ENCODE measurements around the gene ZNF12. TPM values are rescaled to one million over a fixed set of nuclear protein-coding genes. Genes with fewer than 3 reads are reported as not detected.
"Not testable (repeated sequence)": the region's sequence is repeated elsewhere in the genome, so short reads cannot be mapped to it uniquely, and the experiment has no call there.

Gene ZNF12
- total and polyA plus RNA-seq, 2 donors, result 21.5 to 24.7 TPM

GRCh38 chr7:6729492-6730342 is 23.0 kb upstream of the ZNF12 start:
- Histone ChIP-seq H3K4me3 (ENCODE audit: low read length in 2 of 2) (peak overlapping the region; percentile 69 to 99), H3K36me3 (ENCODE audit: control insufficient read depth in 2 of 2, insufficient read depth in 2 of 2, low read length in 1 of 2) (peaks cover 13 to 15% of the 10 kb centered on the region in 2 donors), H3K9me3 (ENCODE audit: control insufficient read depth in 2 of 2, insufficient read depth in 1 of 2, low read length in 1 of 2) (peaks cover 0 to 2% of the 10 kb centered on the region in 2 donors), H3K27ac (ENCODE audit: low read depth in 1 of 2, low read length in 1 of 2) (peak overlapping the region; percentile 7 to 89), H3K4me1 (ENCODE audit: control insufficient read depth in 2 of 2, insufficient read depth in 2 of 2, low read length in 2 of 2) (peaks cover 5 to 8% of the 10 kb centered on the region in 2 donors), H3K27me3 (ENCODE audit: control insufficient read depth in 2 of 2, insufficient read depth in 1 of 2, low read length in 1 of 2) (no peaks in the 10 kb centered on the region)
- WGBS, result 2% methylated on average over 66 of the region's 66 CpGs
- DNase-seq (ENCODE audit: low read depth in 6 of 9, low spot score in 9 of 9), result peak; percentile 70 to 92 (median 84)

- H3K9me3 ChIP-seq (ENCODE audit: control insufficient read depth in 2 of 2, insufficient read depth in 1 of 2, low read length in 1 of 2); H3K27me3 ChIP-seq (ENCODE audit: control insufficient read depth in 2 of 2, insufficient read depth in 1 of 2, low read length in 1 of 2); H3K4me1 ChIP-seq (ENCODE audit: control insufficient read depth in 2 of 2, insufficient read depth in 2 of 2, low read length in 2 of 2); DNase-seq (ENCODE audit: low read depth in 6 of 9, low spot score in 9 of 9): not testable (repeated sequence)
- Histone ChIP-seq H3K4me3 (ENCODE audit: low read length in 2 of 2) (peak overlapping the region; percentile 69 to 99), H3K36me3 (ENCODE audit: control insufficient read depth in 2 of 2, insufficient read depth in 2 of 2, low read length in 1 of 2) (peaks cover 11 to 13% of the 10 kb centered on the region in 2 donors), H3K27ac (ENCODE audit: low read depth in 1 of 2, low read length in 1 of 2) (peak overlapping the region in 1 of 2 donors; percentile 89)
- WGBS, result 67% methylated on average over 29 of the region's 29 CpGs
Measured at GRCh38 chr7:6728893-6729491, 22.2 kb upstream of the ZNF12 start.

- Histone ChIP-seq H3K4me3 (ENCODE audit: low read length in 2 of 2) (no peak overlapping the region), H3K27ac (ENCODE audit: low read depth in 1 of 2, low read length in 1 of 2) (no peak overlapping the region), H3K4me1 (ENCODE audit: control insufficient read depth in 2 of 2, insufficient read depth in 2 of 2, low read length in 2 of 2) (peaks cover 5 to 8% of the 10 kb centered on the region in 2 donors), H3K27me3 (ENCODE audit: control insufficient read depth in 2 of 2, insufficient read depth in 1 of 2, low read length in 1 of 2) (no peaks in the 10 kb centered on the region), H3K36me3 (ENCODE audit: control insufficient read depth in 2 of 2, insufficient read depth in 2 of 2, low read length in 1 of 2) (peaks cover 3% of the 10 kb centered on the region in 2 donors), H3K9me3 (ENCODE audit: control insufficient read depth in 2 of 2, insufficient read depth in 1 of 2, low read length in 1 of 2) (peaks cover 0 to 2% of the 10 kb centered on the region in 2 donors)
- 97% methylated on average over 3 of the region's 3 CpGs for WGBS
- no peak for DNase-seq (ENCODE audit: low read depth in 6 of 9, low spot score in 9 of 9)
Measured at GRCh38 chr7:6727663-6728062, 20.9 kb upstream of the ZNF12 start.

GRCh38 chr7:6726341-6726740 is 19.6 kb upstream of the ZNF12 start:
- WGBS, result 96% methylated on average over 5 of the region's 5 CpGs

GRCh38 chr7:6725003-6725402 is 18.3 kb upstream of the ZNF12 start:
- Histone ChIP-seq H3K9me3 (ENCODE audit: control insufficient read depth in 2 of 2, insufficient read depth in 1 of 2, low read length in 1 of 2) (peaks cover 0 to 2% of the 10 kb centered on the region in 2 donors), H3K36me3 (ENCODE audit: control insufficient read depth in 2 of 2, insufficient read depth in 2 of 2, low read length in 1 of 2) (no peaks in the 10 kb centered on the region), H3K27me3 (ENCODE audit: control insufficient read depth in 2 of 2, insufficient read depth in 1 of 2, low read length in 1 of 2) (no peaks in the 10 kb centered on the region), H3K4me3 (ENCODE audit: low read length in 2 of 2) (no peak overlapping the region), H3K27ac (ENCODE audit: low read depth in 1 of 2, low read length in 1 of 2) (no peak overlapping the region), H3K4me1 (ENCODE audit: control insufficient read depth in 2 of 2, insufficient read depth in 2 of 2, low read length in 2 of 2) (peaks cover 2 to 5% of the 10 kb centered on the region in 2 donors)
- DNase-seq (ENCODE audit: low read depth in 6 of 9, low spot score in 9 of 9), result peak in 1 of 9 donors; percentile 37
- 23% methylated on average over 10 of the region's 10 CpGs for WGBS

More at GRCh38 chr7:6726341-6726740, 19.6 kb upstream of the ZNF12 start:
- H3K27ac ChIP-seq (ENCODE audit: low read depth in 1 of 2, low read length in 1 of 2); H3K27me3 ChIP-seq (ENCODE audit: control insufficient read depth in 2 of 2, insufficient read depth in 1 of 2, low read length in 1 of 2); H3K4me3 ChIP-seq (ENCODE audit: low read length in 2 of 2); H3K9me3 ChIP-seq (ENCODE audit: control insufficient read depth in 2 of 2, insufficient read depth in 1 of 2, low read length in 1 of 2); H3K36me3 ChIP-seq (ENCODE audit: control insufficient read depth in 2 of 2, insufficient read depth in 2 of 2, low read length in 1 of 2); H3K4me1 ChIP-seq (ENCODE audit: control insufficient read depth in 2 of 2, insufficient read depth in 2 of 2, low read length in 2 of 2); DNase-seq (ENCODE audit: low read depth in 6 of 9, low spot score in 9 of 9): not testable (repeated sequence)

- not testable (repeated sequence) for H3K27me3 ChIP-seq (ENCODE audit: control insufficient read depth in 2 of 2, insufficient read depth in 1 of 2, low read length in 1 of 2); H3K4me1 ChIP-seq (ENCODE audit: control insufficient read depth in 2 of 2, insufficient read depth in 2 of 2, low read length in 2 of 2); DNase-seq (ENCODE audit: low read depth in 6 of 9, low spot score in 9 of 9); H3K4me3 ChIP-seq (ENCODE audit: low read length in 2 of 2); H3K36me3 ChIP-seq (ENCODE audit: control insufficient read depth in 2 of 2, insufficient read depth in 2 of 2, low read length in 1 of 2); H3K27ac ChIP-seq (ENCODE audit: low read depth in 1 of 2, low read length in 1 of 2); H3K9me3 ChIP-seq (ENCODE audit: control insufficient read depth in 2 of 2, insufficient read depth in 1 of 2, low read length in 1 of 2)
- 87% methylated on average over 4 of the region's 4 CpGs for WGBS
Measured at GRCh38 chr7:6724351-6724750, 17.6 kb upstream of the ZNF12 start.

- H3K9me3 ChIP-seq (ENCODE audit: control insufficient read depth in 2 of 2, insufficient read depth in 1 of 2, low read length in 1 of 2), result no peaks in the 10 kb centered on the region
- H3K36me3 ChIP-seq (ENCODE audit: control insufficient read depth in 2 of 2, insufficient read depth in 2 of 2, low read length in 1 of 2), result no peaks in the 10 kb centered on the region
- H3K27me3 ChIP-seq (ENCODE audit: control insufficient read depth in 2 of 2, insufficient read depth in 1 of 2, low read length in 1 of 2), result peaks cover 0 to 3% of the 10 kb centered on the region in 2 donors
- H3K4me3 ChIP-seq (ENCODE audit: low read length in 2 of 2), result no peak overlapping the region
- no peak overlapping the region for H3K27ac ChIP-seq (ENCODE audit: low read depth in 1 of 2, low read length in 1 of 2)
- 61% methylated on average over 6 of the region's 6 CpGs for WGBS
- DNase-seq (ENCODE audit: low read depth in 6 of 9, low spot score in 9 of 9), result no peak
- peaks cover 0 to 3% of the 10 kb centered on the region in 2 donors for H3K4me1 ChIP-seq (ENCODE audit: control insufficient read depth in 2 of 2, insufficient read depth in 2 of 2, low read length in 2 of 2)
Measured at GRCh38 chr7:6718124-6718523, 11.4 kb upstream of the ZNF12 start.

- not testable (repeated sequence) for H3K27me3 ChIP-seq (ENCODE audit: control insufficient read depth in 2 of 2, insufficient read depth in 1 of 2, low read length in 1 of 2); H3K9me3 ChIP-seq (ENCODE audit: control insufficient read depth in 2 of 2, insufficient read depth in 1 of 2, low read length in 1 of 2); DNase-seq (ENCODE audit: low read depth in 6 of 9, low spot score in 9 of 9); H3K36me3 ChIP-seq (ENCODE audit: control insufficient read depth in 2 of 2, insufficient read depth in 2 of 2, low read length in 1 of 2); H3K27ac ChIP-seq (ENCODE audit: low read depth in 1 of 2, low read length in 1 of 2); H3K4me1 ChIP-seq (ENCODE audit: control insufficient read depth in 2 of 2, insufficient read depth in 2 of 2, low read length in 2 of 2); H3K4me3 ChIP-seq (ENCODE audit: low read length in 2 of 2)
- 84% methylated on average over 9 of the region's 9 CpGs for WGBS
Measured at GRCh38 chr7:6715898-6716297, 9.2 kb upstream of the ZNF12 start.

GRCh38 chr7:6714360-6714759 is 7.6 kb upstream of the ZNF12 start:
- Histone ChIP-seq H3K36me3 (ENCODE audit: control insufficient read depth in 2 of 2, insufficient read depth in 2 of 2, low read length in 1 of 2) (no peaks in the 10 kb centered on the region), H3K27me3 (ENCODE audit: control insufficient read depth in 2 of 2, insufficient read depth in 1 of 2, low read length in 1 of 2) (peaks cover 0 to 3% of the 10 kb centered on the region in 2 donors), H3K27ac (ENCODE audit: low read depth in 1 of 2, low read length in 1 of 2) (no peak overlapping the region), H3K4me1 (ENCODE audit: control insufficient read depth in 2 of 2, insufficient read depth in 2 of 2, low read length in 2 of 2) (peaks cover 0 to 3% of the 10 kb centered on the region in 2 donors), H3K4me3 (ENCODE audit: low read length in 2 of 2) (no peak overlapping the region), H3K9me3 (ENCODE audit: control insufficient read depth in 2 of 2, insufficient read depth in 1 of 2, low read length in 1 of 2) (no peaks in the 10 kb centered on the region)
- no peak for DNase-seq (ENCODE audit: low read depth in 6 of 9, low spot score in 9 of 9)
- 96% methylated on average over 5 of the region's 5 CpGs for WGBS

Data from thymus (tissue), 11 donors.